Measurements from ENCODE around the gene ACMSD. TPM values are rescaled to one million over a fixed set of nuclear protein-coding genes. Genes with fewer than 3 reads are reported as not detected.
A peak's percentile ranks its signal among the peaks of the same experiment; 100 is the strongest.

Gene ACMSD
- total RNA-seq, 2 donors from 2014 or later: 0.52 TPM; not detected in 1

GRCh38 chr2:134835471-134835870 is 2.9 kb upstream of the ACMSD start:
- Histone ChIP-seq H3K9me3 (no peaks in the 10 kb centered on the region), H3K4me3 (no peak overlapping the region), H3K36me3 (replicated peaks in 1 of 2; ENCODE audit: insufficient read depth in 1 of 2, low read depth in 2 of 2) (no peaks in the 10 kb centered on the region), H3K27me3 (no peaks in the 10 kb centered on the region), H3K4me1 (no peaks in the 10 kb centered on the region), H3K27ac (no peak overlapping the region)
- no peak for DNase-seq
- TF ChIP-seq POLR2A (IDR thresholded peaks at IDR 0.05) (no peak), CTCF (IDR thresholded peaks at IDR 0.05) (no peak)
- intact Hi-C loops (cut with DNase I): no loop called here
- no peak for ATAC-seq
- 97 to 100% methylated on average over 1 of the region's 1 CpG for whole genome bisulfite sequencing, 2 donors

GRCh38 chr2:134836986-134837385 is 1.4 kb upstream of the ACMSD start:
- intact Hi-C loops (cut with DNase I): no loop called here
- no peak for ATAC-seq
- TF ChIP-seq POLR2A (IDR thresholded peaks at IDR 0.05) (no peak), CTCF (IDR thresholded peaks at IDR 0.05) (no peak)

GRCh38 chr2:134839649-134840048 is 1.2 kb downstream of the ACMSD start:
- WGBS, 2 donors: 75 to 80% methylated on average over 2 of the region's 2 CpGs
- Histone ChIP-seq H3K9me3 (no peaks in the 10 kb centered on the region), H3K36me3 (replicated peaks in 1 of 2; ENCODE audit: insufficient read depth in 1 of 2, low read depth in 2 of 2) (no peaks in the 10 kb centered on the region), H3K27ac (no peak overlapping the region), H3K4me1 (peaks cover 7% of the 10 kb centered on the region), H3K27me3 (no peaks in the 10 kb centered on the region), H3K4me3 (no peak overlapping the region)
- ATAC-seq: peak; percentile 72
- intact Hi-C loops (cut with DNase I): no loop called here
- TF ChIP-seq POLR2A (IDR thresholded peaks at IDR 0.05) (no peak), CTCF (IDR thresholded peaks at IDR 0.05) (no peak)
- no peak for DNase-seq

More at GRCh38 chr2:134836986-134837385, 1.4 kb upstream of the ACMSD start:
- no peak overlapping the region for H3K4me3 ChIP-seq
- no peaks in the 10 kb centered on the region for H3K4me1 ChIP-seq
- no peaks in the 10 kb centered on the region for H3K36me3 ChIP-seq (replicated peaks in 1 of 2; ENCODE audit: insufficient read depth in 1 of 2, low read depth in 2 of 2)
- WGBS, 2 donors: 59 to 70% methylated on average over 2 of the region's 2 CpGs
- H3K27me3 ChIP-seq: no peaks in the 10 kb centered on the region
- H3K27ac ChIP-seq: no peak overlapping the region
- no peak for DNase-seq
- no peaks in the 10 kb centered on the region for H3K9me3 ChIP-seq

GRCh38 chr2:134842930-134843490 is 4.6 kb downstream of the ACMSD start:
- ATAC-seq (no peak), DNase-seq (peak in 1 of 4 donors; percentile 22)
- no peak overlapping the region for H3K4me3 ChIP-seq
- TF ChIP-seq CTCF (IDR thresholded peaks at IDR 0.05): no peak
- no peak for TF ChIP-seq POLR2A (IDR thresholded peaks at IDR 0.05)
- H3K4me1 ChIP-seq: peaks cover 7% of the 10 kb centered on the region
- H3K9me3 ChIP-seq: no peaks in the 10 kb centered on the region
- no peaks in the 10 kb centered on the region for H3K27me3 ChIP-seq
- no peaks in the 10 kb centered on the region for H3K36me3 ChIP-seq (replicated peaks in 1 of 2; ENCODE audit: insufficient read depth in 1 of 2, low read depth in 2 of 2)
- no peak overlapping the region for H3K27ac ChIP-seq
- intact Hi-C loops (cut with DNase I): no loop called here
- WGBS, 2 donors: 66 to 71% methylated on average over 2 of the region's 2 CpGs

- DNase-seq (no peak), ATAC-seq (no peak)
- Histone ChIP-seq H3K27me3 (no peaks in the 10 kb centered on the region), H3K9me3 (no peaks in the 10 kb centered on the region), H3K4me1 (peaks cover 7% of the 10 kb centered on the region), H3K36me3 (replicated peaks in 1 of 2; ENCODE audit: insufficient read depth in 1 of 2, low read depth in 2 of 2) (no peaks in the 10 kb centered on the region), H3K4me3 (no peak overlapping the region), H3K27ac (no peak overlapping the region)
- no peak for TF ChIP-seq CTCF (IDR thresholded peaks at IDR 0.05)
- no peak for TF ChIP-seq POLR2A (IDR thresholded peaks at IDR 0.05)
- intact Hi-C loops (cut with DNase I): no loop called here
- WGBS, 2 donors: 79 to 84% methylated on average over 4 of the region's 4 CpGs
Measured at GRCh38 chr2:134843968-134844367, 5.6 kb downstream of the ACMSD start.
